Right atrium auricular region (tissue), 2 donors: Measurements from ENCODE around the gene CYFIP2. TPM values are rescaled to one million over a fixed set of nuclear protein-coding genes. Genes with fewer than 3 reads are reported as not detected.

ENCODE experiments used
- DNase-seq: peaks from one replicate; pipeline ENCODE4 v3.0.0-alpha.2; 2019; ENCODE audit warnings: low spot score
- H3K27ac ChIP-seq, 2 donors: fragments of 200-600 bp; sonication (generic); 1 replicate in 1 of 2; 2 replicates in 1 of 2; pipeline ENCODE4 v1.5.1; 2016 to 2019
- H3K27me3 ChIP-seq, 2 donors: fragments of 200-600 bp; sonication (generic); one replicate each; pipeline versions ENCODE4 v1.5.1 to v1.6.0; 2017 to 2019
- H3K36me3 ChIP-seq: fragments of 200-600 bp; sonication (generic); one replicate; pipeline ENCODE4 v1.5.1; 2016
- H3K4me1 ChIP-seq, 2 donors: fragments of 200-600 bp; sonication (generic); one replicate each; pipeline versions ENCODE4 v1.5.1 to v1.6.0; 2017 to 2019
- H3K4me3 ChIP-seq, 2 donors: fragments of 200-600 bp; sonication (generic); 1 replicate in 1 of 2; 2 replicates in 1 of 2; pipeline ENCODE4 v1.5.1; 2017 to 2019; ENCODE audit warnings: mild to moderate bottlenecking in 1 of 2, moderate library complexity in 1 of 2
- H3K9me3 ChIP-seq, 2 donors: fragments of 200-600 bp; sonication (generic); one replicate each; pipeline ENCODE4 v1.5.1; 2019
- CTCF ChIP-seq, 2 donors: fragments of 200-600 bp; sonication (generic); IDR thresholded peaks; one replicate each; pipeline ENCODE4 v1.5.1; 2019; ENCODE audit warnings: antibody characterized with exemption in 2 of 2
- total RNA-seq, 2 donors: library from RNA; depleted of rRNA; stranded (reverse); fragments of >200 nt; gene quantifications; one replicate each; pipeline ENCODE4 v1.1.0, GENCODE V29; 2016

The CYFIP2 gene
- total RNA-seq, 2 donors from 2014 or later: 51.5 to 55.4 TPM

- H3K36me3 ChIP-seq: no peaks in the 10 kb centered on the region
- no peak for TF ChIP-seq CTCF (IDR thresholded peaks at IDR 0.05)
- DNase-seq: no peak
- no peak overlapping the region for H3K4me3 ChIP-seq
- no peaks in the 10 kb centered on the region for H3K4me1 ChIP-seq
- H3K27ac ChIP-seq: no peak overlapping the region
- H3K27me3 ChIP-seq: no peaks in the 10 kb centered on the region
- H3K9me3 ChIP-seq: no peaks in the 10 kb centered on the region
Measured at GRCh38 chr5:157371655-157372471, 105.9 kb downstream of the CYFIP2 start.

- no peak overlapping the region for H3K27ac ChIP-seq
- no peaks in the 10 kb centered on the region for H3K4me1 ChIP-seq
Measured at GRCh38 chr5:157372472-157372822, 106.5 kb downstream of the CYFIP2 start.

GRCh38 chr5:157378509-157378908 lies 112.6 kb downstream of the CYFIP2 start:
- Histone ChIP-seq H3K27ac (no peak overlapping the region), H3K36me3 (no peaks in the 10 kb centered on the region), H3K9me3 (no peaks in the 10 kb centered on the region), H3K27me3 (no peaks in the 10 kb centered on the region), H3K4me1 (peaks cover 0 to 8% of the 10 kb centered on the region in 2 donors), H3K4me3 (no peak overlapping the region)
- DNase-seq: no peak
- TF ChIP-seq CTCF (IDR thresholded peaks at IDR 0.05): no peak

More at GRCh38 chr5:157372472-157372822, 106.5 kb downstream of the CYFIP2 start:
- Histone ChIP-seq H3K27me3 (no peaks in the 10 kb centered on the region), H3K4me3 (no peak overlapping the region), H3K36me3 (no peaks in the 10 kb centered on the region), H3K9me3 (no peaks in the 10 kb centered on the region)
- no peak for TF ChIP-seq CTCF (IDR thresholded peaks at IDR 0.05)
- DNase-seq: no peak

- no peak overlapping the region for H3K4me3 ChIP-seq
- no peak overlapping the region for H3K27ac ChIP-seq
- H3K4me1 ChIP-seq: peaks cover 0 to 20% of the 10 kb centered on the region in 2 donors
- H3K9me3 ChIP-seq: no peaks in the 10 kb centered on the region
- peak; percentile 16 for DNase-seq
- no peak for TF ChIP-seq CTCF (IDR thresholded peaks at IDR 0.05)
- no peaks in the 10 kb centered on the region for H3K27me3 ChIP-seq
- no peaks in the 10 kb centered on the region for H3K36me3 ChIP-seq
Measured at GRCh38 chr5:157379983-157380382, 114.1 kb downstream of the CYFIP2 start.

GRCh38 chr5:157381746-157382145 lies 115.8 kb downstream of the CYFIP2 start:
- no peaks in the 10 kb centered on the region for H3K36me3 ChIP-seq
- H3K4me1 ChIP-seq: peaks cover 0 to 29% of the 10 kb centered on the region in 2 donors
- no peaks in the 10 kb centered on the region for H3K27me3 ChIP-seq
- TF ChIP-seq CTCF (IDR thresholded peaks at IDR 0.05): no peak
- peak overlapping the region in 1 of 2 donors; percentile 90 for H3K27ac ChIP-seq
- peak; percentile 16 for DNase-seq
- no peaks in the 10 kb centered on the region for H3K9me3 ChIP-seq
- H3K4me3 ChIP-seq: no peak overlapping the region
